ENCODE measurements around the gene S100A4. TPM values are rescaled to one million over a fixed set of nuclear protein-coding genes. Genes with fewer than 3 reads are reported as not detected.
"Not testable (repeated sequence)": the region's sequence is repeated elsewhere in the genome, so short reads cannot be mapped to it uniquely, and the experiment has no call there.

Gene S100A4
- total RNA-seq: 100 to 1,000 TPM; 385 to 394 TPM

DNA sequence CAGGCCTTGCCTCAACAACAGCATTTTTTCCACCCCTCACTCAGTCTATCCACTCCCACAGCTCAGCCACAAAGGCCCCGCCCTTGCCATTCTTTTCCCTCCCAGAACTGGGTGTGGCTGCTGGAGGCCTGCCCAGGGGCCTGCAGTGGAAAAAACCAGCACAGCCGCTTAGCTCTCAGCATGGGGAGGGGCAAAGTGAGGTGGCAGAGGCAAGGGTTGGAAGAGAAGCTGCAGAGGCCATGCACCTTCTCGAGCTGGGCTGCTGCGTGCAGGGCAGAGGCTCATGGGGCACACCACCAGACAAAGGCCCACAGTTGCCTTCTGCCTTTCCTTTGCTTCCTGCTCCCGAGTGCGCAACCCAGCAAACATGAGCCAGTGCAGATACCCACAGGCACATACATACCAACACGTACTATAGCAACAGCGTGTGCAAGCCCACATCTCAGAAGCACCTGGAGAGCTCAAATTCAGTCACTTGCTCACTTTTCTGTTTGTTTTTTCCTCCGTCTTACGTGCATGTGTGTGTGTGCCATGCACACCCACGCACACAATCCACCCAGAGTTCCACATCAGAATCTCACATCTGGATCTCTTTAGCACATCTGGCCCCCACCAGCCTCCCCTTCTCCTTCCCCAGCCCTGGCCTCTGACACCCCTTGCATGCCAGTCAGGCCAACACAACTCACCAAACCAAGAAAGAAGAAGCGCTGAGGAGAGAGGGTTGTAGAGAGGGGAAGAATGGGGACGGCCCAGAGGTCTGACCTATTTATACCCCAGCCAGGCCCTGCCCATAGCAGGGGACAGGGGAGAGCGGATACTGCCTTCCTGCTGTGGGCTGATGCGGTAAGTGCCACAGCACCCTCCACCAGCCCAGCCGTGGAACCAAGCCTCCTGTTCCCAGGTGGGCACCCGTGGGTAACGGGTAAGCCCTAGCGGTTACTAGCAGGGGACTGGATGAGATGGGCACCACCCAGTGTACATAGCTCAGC is at the start of gene S100A4:
S100A4 (minus strand) TSS at position 740 of the 989 bp plus-strand sequence. CDS start 1,012 bp downstream, outside the sequence.
- Mint-ChIP-seq H3K4me3 (peak within 1 kb of the TSS; percentile 93), H3K9me3 (no peaks in the 10 kb centered on the region), H3K27ac (peak within 1 kb of the TSS; percentile 96), H3K4me1 (peaks cover 58% of the 10 kb centered on the region), H3K27me3 (no peaks in the 10 kb centered on the region), H3K36me3 (peaks cover 13% of the 10 kb centered on the region)
- ATAC-seq (ENCODE audit: low read depth) (peak; percentile 81), DNase-seq (peak; percentile 86)
- POLR2A ChIA-PET: interaction anchor here (0.6 to 4.6 kb wide), 12 partner anchors 9 to 445 kb away, joined by 3 to 140 read pairs (median 4); partner anchors contain the start of genes CHTOP, RPS27 and S100A6

DNA sequence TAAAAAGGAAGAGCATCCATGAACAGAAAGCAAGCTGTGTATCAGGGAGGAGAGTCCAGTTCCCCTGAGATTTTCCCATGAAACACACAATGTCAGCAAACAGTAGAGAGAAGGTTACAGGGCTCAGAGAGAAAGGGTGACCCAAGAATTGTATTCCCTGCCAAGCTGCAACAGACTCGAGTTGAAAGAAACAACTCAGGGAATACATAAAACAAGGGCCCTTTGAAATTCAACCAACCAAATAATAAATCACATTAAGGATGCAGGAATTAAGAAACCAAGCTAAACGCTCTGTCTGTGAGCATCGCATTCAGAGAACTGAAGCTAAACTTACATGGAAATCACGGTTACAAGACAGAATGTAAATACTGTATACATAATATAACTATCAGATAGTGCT is 47.1 kb upstream of the S100A4 start:
- H3K27me3 Mint-ChIP-seq: peaks cover 9% of the 10 kb centered on the region
- DNase-seq (no peak), ATAC-seq (ENCODE audit: low read depth) (no peak)
- H3K27ac Mint-ChIP-seq: no peak overlapping the region
- H3K36me3 Mint-ChIP-seq: no peaks in the 10 kb centered on the region
- POLR2A ChIA-PET: no interaction called here
- no peak overlapping the region for H3K4me3 Mint-ChIP-seq
- H3K4me1 Mint-ChIP-seq: peaks cover 1% of the 10 kb centered on the region
- H3K9me3 Mint-ChIP-seq: no peaks in the 10 kb centered on the region

DNA sequence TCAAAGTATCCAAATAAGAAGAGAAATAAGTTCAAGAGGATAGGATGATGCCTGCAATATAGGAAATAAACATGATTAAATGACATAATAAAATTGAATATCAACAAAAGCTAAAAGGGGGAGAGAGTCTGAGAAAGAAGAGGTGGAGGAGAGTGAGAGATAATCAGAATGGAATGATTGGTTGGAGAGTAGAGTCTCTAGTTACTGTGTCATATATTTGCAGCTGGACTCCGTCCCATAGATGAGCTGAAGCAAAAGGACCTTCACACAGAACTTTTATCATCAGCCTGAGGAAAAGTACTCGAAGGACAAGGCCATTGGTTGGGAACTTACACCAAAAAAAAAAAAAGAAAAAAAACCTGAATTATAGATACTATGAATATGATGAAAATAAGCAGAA is 42.9 kb upstream of the S100A4 start:
- Mint-ChIP-seq H3K27me3 (peaks cover 23% of the 10 kb centered on the region), H3K9me3 (no peaks in the 10 kb centered on the region), H3K4me3 (no peak overlapping the region), H3K36me3 (no peaks in the 10 kb centered on the region), H3K4me1 (no peaks in the 10 kb centered on the region), H3K27ac (no peak overlapping the region)
- POLR2A ChIA-PET: no interaction called here
- DNase-seq (no peak), ATAC-seq (ENCODE audit: low read depth) (no peak)

DNA sequence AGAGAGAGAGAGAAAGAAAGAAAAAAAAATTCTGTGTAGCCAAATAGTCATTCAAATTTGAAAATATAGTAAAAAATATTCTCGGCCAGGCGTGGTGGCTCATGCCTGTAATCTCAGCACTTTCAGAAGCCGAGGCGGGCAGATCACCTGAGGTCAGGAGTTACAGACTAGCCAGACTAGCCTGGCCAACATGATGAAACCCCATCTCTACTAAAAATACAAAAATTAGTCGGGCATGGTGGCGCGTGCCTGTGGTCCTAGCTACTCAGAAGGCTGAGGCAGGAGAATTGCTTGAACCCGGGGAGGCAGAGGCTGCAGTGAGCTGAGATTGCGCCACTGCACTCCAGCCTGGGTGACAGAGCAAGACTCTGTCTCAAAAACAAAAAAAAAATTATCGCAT is 42.4 kb upstream of the S100A4 start:
- H3K27ac Mint-ChIP-seq; H3K36me3 Mint-ChIP-seq; POLR2A ChIA-PET; ATAC-seq (ENCODE audit: low read depth); H3K4me1 Mint-ChIP-seq; DNase-seq; H3K9me3 Mint-ChIP-seq; H3K4me3 Mint-ChIP-seq: not testable (repeated sequence)
- peaks cover 23% of the 10 kb centered on the region for H3K27me3 Mint-ChIP-seq

DNA sequence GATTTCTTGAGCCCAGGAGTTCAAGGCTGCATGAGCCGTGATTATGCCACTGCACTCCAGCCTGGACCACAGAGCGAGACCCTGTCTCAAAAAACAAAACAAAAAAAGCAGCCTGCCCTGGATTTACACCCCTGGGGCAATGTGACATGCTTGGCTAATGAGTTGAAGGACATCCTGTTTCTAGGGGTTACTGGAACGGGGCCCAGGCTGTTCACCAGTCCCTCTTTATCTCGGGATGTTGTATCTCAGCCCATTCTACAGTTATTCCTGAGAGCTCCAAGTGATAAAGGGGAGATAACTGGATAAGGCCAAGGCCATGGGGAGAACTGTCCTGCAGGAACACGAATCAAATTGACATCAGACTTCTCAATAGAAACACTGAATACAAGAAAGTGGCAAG is 41.7 kb upstream of the S100A4 start:
- no peak for DNase-seq
- Mint-ChIP-seq H3K4me3 (no peak overlapping the region), H3K27ac (no peak overlapping the region), H3K36me3 (no peaks in the 10 kb centered on the region), H3K4me1 (no peaks in the 10 kb centered on the region), H3K27me3 (peaks cover 23% of the 10 kb centered on the region), H3K9me3 (no peaks in the 10 kb centered on the region)
- ATAC-seq (ENCODE audit: low read depth): no peak
- POLR2A ChIA-PET: no interaction called here

DNA sequence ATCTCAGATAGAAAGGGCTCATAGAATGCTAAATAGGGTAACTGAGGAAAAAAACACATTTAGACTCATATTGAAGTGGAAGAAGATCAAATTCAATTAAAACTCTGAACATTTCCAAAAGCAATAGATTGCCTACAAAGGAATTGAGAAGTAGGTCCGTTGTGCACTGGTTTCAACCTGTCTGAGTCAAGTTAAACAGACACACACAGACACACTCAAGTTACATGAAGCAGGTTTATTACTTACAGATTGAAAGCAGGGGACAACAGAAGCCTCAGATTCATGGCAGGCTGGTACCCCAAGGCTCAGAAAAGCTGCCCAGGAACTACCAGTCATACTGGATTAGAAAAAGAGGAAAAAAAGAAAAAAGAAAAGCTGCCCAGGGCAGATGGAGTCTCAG is 40.7 kb upstream of the S100A4 start:
- Mint-ChIP-seq H3K9me3 (no peaks in the 10 kb centered on the region), H3K4me1 (no peaks in the 10 kb centered on the region), H3K4me3 (no peak overlapping the region), H3K27ac (no peak overlapping the region), H3K36me3 (no peaks in the 10 kb centered on the region), H3K27me3 (peaks cover 23% of the 10 kb centered on the region)
- ATAC-seq (ENCODE audit: low read depth) (no peak), DNase-seq (no peak)
- POLR2A ChIA-PET: no interaction called here

DNA sequence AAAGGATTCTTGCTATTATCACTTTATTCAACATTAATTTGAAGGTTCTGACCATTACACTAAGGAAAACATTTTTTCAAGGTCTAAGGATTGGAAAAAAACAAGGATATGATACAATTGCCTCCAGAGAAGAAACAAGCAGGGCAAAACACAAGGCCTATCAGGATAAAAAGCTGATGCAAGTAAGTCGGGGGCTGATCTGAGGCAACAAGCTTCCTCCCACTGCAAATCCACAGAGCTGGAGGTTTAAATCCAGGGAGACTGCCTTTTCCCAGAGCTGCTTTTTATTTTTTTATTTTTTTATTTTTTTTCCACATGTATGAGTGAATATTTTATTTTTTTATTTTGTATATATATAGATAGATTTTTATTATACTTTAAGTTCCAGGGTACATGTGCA is 39.4 kb upstream of the S100A4 start:
- DNase-seq: no peak
- no peak overlapping the region for H3K4me3 Mint-ChIP-seq
- peaks cover 23% of the 10 kb centered on the region for H3K27me3 Mint-ChIP-seq
- H3K36me3 Mint-ChIP-seq: no peaks in the 10 kb centered on the region
- H3K27ac Mint-ChIP-seq: no peak overlapping the region
- H3K4me1 Mint-ChIP-seq: no peaks in the 10 kb centered on the region
- no peaks in the 10 kb centered on the region for H3K9me3 Mint-ChIP-seq
- POLR2A ChIA-PET: no interaction called here
- ATAC-seq (ENCODE audit: low read depth): no peak

DNA sequence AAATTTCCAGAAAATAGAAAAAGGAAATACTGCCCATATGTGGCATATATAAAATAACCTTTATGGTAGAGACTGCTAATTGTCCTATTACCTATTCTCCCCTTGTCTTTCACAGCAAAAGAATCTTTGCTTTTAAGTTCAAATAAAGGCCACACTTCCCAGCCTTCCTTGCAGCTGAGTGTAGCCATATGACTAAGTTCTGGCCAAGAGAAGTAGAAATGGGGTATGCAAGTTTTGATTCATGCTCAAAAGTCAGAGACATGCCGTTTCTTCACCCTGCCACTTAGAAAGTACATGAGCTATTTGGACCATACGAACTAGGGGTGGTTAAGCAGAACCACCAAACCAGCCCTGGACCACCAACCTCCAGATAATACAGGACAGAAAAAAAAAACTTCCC is 38.4 kb upstream of the S100A4 start:
- no peaks in the 10 kb centered on the region for H3K4me1 Mint-ChIP-seq
- H3K27me3 Mint-ChIP-seq: peaks cover 30% of the 10 kb centered on the region
- H3K9me3 Mint-ChIP-seq: no peaks in the 10 kb centered on the region
- DNase-seq: no peak
- no peaks in the 10 kb centered on the region for H3K36me3 Mint-ChIP-seq
- POLR2A ChIA-PET: no interaction called here
- no peak overlapping the region for H3K4me3 Mint-ChIP-seq
- H3K27ac Mint-ChIP-seq: no peak overlapping the region
- no peak for ATAC-seq (ENCODE audit: low read depth)

DNA sequence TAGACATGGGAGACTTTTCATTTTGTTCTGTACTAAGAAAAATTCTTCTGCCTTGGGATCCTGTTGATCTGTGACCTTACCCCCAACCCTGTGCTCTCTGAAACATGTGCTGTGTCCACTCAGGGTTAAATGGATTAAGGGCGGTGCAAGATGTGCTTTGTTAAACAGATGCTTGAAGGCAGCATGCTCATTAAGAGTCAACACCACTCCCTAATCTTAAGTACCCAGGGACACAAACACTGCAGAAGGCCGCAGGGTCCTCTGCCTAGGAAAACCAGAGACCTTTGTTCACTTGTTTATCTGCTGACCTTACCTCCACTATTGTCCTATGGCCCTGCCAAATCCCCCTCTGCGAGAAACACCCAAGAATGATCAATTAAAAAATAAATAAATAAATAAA is 37.9 kb upstream of the S100A4 start:
- H3K4me3 Mint-ChIP-seq; H3K4me1 Mint-ChIP-seq; H3K9me3 Mint-ChIP-seq; POLR2A ChIA-PET; ATAC-seq (ENCODE audit: low read depth); DNase-seq; H3K36me3 Mint-ChIP-seq; H3K27ac Mint-ChIP-seq: not testable (repeated sequence)
- H3K27me3 Mint-ChIP-seq: peaks cover 32% of the 10 kb centered on the region

DNA sequence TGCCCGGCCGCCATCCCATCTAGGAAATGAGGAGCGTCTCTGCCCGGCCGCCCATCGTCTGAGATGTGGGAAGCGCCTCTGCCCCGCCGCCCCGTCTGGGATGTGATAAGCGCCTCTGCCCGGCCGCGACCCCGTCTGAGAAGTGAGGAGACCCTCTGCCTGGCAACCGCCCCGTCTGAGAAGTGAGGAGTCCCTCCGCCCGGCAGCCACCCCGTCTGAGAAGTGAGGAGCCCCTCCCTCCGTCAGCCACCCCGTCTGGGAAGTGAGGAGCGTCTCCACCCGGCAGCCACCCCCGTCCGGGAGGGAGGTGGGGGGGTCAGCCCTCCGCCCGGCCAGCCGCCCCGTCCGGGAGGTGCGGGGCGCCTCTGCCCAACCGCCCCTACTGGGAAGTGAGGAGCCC is 37.2 kb upstream of the S100A4 start:
- H3K27ac Mint-ChIP-seq; H3K4me3 Mint-ChIP-seq; ATAC-seq (ENCODE audit: low read depth); H3K9me3 Mint-ChIP-seq; POLR2A ChIA-PET; DNase-seq; H3K36me3 Mint-ChIP-seq; H3K4me1 Mint-ChIP-seq: not testable (repeated sequence)
- H3K27me3 Mint-ChIP-seq: peaks cover 33% of the 10 kb centered on the region

DNA sequence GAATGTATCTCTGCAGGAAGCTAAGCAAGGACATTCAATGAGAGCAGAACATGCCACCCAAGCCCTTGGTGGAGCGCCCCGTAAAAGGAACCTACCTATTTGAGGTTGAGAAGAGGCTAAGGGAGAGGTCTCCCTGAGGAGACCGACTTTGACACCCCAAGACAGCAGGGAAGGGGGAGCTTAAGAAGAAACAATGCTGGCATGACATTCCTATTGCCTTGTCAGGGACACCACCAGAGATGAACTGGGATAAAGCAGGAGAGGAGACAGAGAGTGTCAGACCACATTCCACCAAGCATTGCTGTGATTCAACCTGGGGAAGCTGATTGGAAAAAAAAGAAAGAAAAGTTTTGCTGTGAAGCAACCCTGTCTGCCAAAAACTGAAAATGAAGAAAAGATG is 33.3 kb upstream of the S100A4 start:
- no peaks in the 10 kb centered on the region for H3K9me3 Mint-ChIP-seq
- no peaks in the 10 kb centered on the region for H3K36me3 Mint-ChIP-seq
- H3K4me1 Mint-ChIP-seq: no peaks in the 10 kb centered on the region
- no peak for ATAC-seq (ENCODE audit: low read depth)
- H3K27me3 Mint-ChIP-seq: peaks cover 31% of the 10 kb centered on the region
- no peak overlapping the region for H3K4me3 Mint-ChIP-seq
- H3K27ac Mint-ChIP-seq: no peak overlapping the region
- POLR2A ChIA-PET: no interaction called here
- no peak for DNase-seq

DNA sequence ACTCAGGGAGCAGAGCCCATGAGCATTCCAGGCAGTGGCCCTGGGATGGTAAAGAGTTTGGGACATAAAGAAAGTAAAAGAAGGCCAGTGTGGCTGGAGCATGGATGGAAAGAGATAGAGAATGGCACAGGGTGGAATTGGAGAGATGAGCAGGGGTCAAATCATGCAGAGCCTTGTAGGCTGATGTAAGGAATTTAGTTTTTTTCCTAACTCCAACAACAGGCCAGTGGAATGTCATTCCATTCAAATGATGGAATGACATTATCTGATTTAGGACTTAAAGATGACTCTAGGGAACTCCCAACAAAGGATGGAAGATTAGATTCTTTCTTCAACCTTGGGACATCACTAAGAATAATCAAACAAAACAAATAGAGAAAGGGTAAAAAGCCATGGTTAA is 32.9 kb upstream of the S100A4 start:
- POLR2A ChIA-PET: no interaction called here
- Mint-ChIP-seq H3K9me3 (no peaks in the 10 kb centered on the region), H3K27ac (no peak overlapping the region), H3K36me3 (no peaks in the 10 kb centered on the region), H3K4me1 (no peaks in the 10 kb centered on the region), H3K4me3 (no peak overlapping the region), H3K27me3 (peaks cover 31% of the 10 kb centered on the region)
- ATAC-seq (ENCODE audit: low read depth) (no peak), DNase-seq (no peak)

DNA sequence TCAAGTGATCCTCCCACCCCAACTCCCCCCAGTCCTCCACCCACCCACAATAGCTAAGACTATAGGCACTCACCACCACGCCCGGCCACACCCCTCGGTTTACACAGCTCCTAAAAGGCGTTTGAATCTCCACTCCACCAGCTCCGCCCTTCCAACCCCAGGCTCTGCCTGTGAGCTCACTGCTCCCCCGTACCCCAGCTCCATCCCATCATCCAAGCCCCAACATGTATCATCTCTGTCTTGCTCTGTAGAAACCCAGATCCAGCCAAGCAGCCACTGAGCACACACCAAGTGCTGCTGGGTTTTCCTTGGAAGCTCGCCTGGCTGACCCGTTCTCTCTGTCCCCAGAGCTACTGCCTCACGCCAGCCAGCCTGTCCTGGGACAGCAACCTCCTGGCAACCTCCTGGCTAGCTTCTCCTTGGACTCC is 32.0 kb upstream of the S100A4 start:
- no peak for DNase-seq
- H3K27me3 Mint-ChIP-seq: peaks cover 31% of the 10 kb centered on the region
- no peaks in the 10 kb centered on the region for H3K9me3 Mint-ChIP-seq
- H3K36me3 Mint-ChIP-seq: no peaks in the 10 kb centered on the region
- H3K4me1 Mint-ChIP-seq: peaks cover 7% of the 10 kb centered on the region
- no peak overlapping the region for H3K4me3 Mint-ChIP-seq
- no peak for ATAC-seq (ENCODE audit: low read depth)
- H3K27ac Mint-ChIP-seq: no peak overlapping the region
- POLR2A ChIA-PET: interaction anchor here (0.7 kb wide), 1 partner anchor 71 kb away, joined by 3 read pairs; no protein-coding TSS in a partner anchor

DNA sequence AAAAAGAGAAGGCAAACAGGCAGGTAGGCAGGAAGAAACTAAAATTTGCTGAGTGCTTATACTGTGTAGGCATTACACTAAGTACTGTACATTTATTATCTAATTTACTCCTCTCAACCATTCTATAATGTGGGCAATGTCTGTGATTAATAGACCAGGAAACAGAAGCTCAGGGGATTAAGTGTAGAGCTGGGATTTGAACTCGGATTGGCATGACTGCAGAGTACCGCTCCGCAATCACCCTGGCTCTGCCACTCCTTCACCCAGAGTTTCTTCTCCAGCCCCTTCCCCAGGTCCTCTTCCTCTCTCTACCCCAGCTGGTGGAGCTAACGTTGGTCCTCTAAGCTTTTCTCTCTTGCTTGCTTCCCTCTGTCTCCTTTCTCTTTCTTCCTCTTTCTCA is 31.5 kb upstream of the S100A4 start:
- peaks cover 31% of the 10 kb centered on the region for H3K27me3 Mint-ChIP-seq
- H3K27ac Mint-ChIP-seq: no peak overlapping the region
- POLR2A ChIA-PET: interaction anchor here (0.6 kb wide), 1 partner anchor 67 kb away, joined by 5 read pairs; no protein-coding TSS in a partner anchor
- peaks cover 11% of the 10 kb centered on the region for H3K4me1 Mint-ChIP-seq
- H3K9me3 Mint-ChIP-seq: no peaks in the 10 kb centered on the region
- no peaks in the 10 kb centered on the region for H3K36me3 Mint-ChIP-seq
- H3K4me3 Mint-ChIP-seq: no peak overlapping the region
- ATAC-seq (ENCODE audit: low read depth) (no peak), DNase-seq (no peak)
